Measurements from ENCODE around the gene SETD5.
A peak's percentile ranks its signal among the peaks of the same experiment; 100 is the strongest.

SETD5 gene, protein sequence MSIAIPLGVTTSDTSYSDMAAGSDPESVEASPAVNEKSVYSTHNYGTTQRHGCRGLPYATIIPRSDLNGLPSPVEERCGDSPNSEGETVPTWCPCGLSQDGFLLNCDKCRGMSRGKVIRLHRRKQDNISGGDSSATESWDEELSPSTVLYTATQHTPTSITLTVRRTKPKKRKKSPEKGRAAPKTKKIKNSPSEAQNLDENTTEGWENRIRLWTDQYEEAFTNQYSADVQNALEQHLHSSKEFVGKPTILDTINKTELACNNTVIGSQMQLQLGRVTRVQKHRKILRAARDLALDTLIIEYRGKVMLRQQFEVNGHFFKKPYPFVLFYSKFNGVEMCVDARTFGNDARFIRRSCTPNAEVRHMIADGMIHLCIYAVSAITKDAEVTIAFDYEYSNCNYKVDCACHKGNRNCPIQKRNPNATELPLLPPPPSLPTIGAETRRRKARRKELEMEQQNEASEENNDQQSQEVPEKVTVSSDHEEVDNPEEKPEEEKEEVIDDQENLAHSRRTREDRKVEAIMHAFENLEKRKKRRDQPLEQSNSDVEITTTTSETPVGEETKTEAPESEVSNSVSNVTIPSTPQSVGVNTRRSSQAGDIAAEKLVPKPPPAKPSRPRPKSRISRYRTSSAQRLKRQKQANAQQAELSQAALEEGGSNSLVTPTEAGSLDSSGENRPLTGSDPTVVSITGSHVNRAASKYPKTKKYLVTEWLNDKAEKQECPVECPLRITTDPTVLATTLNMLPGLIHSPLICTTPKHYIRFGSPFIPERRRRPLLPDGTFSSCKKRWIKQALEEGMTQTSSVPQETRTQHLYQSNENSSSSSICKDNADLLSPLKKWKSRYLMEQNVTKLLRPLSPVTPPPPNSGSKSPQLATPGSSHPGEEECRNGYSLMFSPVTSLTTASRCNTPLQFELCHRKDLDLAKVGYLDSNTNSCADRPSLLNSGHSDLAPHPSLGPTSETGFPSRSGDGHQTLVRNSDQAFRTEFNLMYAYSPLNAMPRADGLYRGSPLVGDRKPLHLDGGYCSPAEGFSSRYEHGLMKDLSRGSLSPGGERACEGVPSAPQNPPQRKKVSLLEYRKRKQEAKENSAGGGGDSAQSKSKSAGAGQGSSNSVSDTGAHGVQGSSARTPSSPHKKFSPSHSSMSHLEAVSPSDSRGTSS (N-terminal part only)

GRCh38 chr3:9397332-9397905 lies at the start of gene SETD5:
TSS of gene SETD5 (plus strand) at chr3:9397615. CDS start at chr3:9428939, 31,324 bp downstream.
- peak; percentile 99 to 100 for DNase-seq (ENCODE audit: low read depth in 1 of 2, low spot score in 1 of 2)

DNA sequence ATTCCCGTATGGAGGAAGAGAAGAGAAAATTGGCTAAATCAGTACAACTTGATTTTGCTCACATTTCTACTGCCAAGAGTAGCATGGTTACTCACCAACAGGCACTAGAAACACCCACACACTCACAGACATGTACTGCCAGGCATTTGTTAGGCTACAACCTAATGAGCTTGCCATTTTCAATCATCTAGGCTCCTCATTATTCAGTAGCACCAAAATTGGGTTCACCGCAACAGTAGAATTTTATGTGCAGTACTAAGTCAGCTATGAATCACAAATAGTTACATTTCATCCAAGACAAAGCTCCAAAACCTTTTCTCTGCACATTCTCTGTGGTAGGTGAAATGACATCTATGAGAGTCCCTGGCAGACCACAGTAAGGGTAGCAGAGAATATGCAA lies 49.5 kb upstream of the SETD5 start:
- DNase-seq (ENCODE audit: low read depth in 1 of 2, low spot score in 1 of 2) = no peak

DNA sequence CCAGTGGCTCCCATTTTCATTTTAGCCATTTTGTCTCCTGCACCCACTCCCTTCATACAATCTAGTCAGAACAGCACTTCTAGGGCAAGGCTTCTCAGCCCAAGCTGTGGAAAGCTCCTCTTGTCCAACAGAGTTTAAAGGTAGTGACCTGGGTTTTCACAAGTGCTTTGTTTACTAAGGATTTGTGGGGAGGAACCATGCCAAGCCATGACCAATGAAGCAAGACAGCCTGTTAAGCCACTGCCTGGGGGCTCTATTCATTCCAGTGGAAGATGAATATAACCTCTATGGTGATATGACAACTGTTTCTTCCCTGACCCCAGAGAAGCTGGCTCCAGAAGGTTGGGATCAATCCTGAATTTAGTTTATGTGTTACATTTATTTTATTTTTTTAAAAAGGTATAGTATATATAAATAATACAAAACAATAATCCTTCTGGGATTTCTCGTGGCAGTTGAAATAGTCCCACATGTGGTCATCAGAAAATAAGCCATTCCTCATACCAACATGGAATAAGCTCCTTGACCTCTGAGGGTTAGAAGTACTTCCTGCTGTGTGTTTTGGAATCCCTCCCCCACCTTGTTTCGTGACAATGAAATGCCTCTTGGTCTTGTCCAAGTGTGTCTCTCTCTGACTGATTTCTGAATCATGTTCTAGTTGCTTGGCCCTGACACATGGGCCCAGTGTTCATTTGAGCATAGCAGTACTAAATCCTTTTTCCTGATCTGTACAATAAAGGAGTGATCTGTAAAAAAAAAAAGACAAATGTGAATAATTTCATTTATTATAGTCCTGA lies 47.9 kb upstream of the SETD5 start:
- no peak for DNase-seq (ENCODE audit: low read depth in 1 of 2, low spot score in 1 of 2)

DNA sequence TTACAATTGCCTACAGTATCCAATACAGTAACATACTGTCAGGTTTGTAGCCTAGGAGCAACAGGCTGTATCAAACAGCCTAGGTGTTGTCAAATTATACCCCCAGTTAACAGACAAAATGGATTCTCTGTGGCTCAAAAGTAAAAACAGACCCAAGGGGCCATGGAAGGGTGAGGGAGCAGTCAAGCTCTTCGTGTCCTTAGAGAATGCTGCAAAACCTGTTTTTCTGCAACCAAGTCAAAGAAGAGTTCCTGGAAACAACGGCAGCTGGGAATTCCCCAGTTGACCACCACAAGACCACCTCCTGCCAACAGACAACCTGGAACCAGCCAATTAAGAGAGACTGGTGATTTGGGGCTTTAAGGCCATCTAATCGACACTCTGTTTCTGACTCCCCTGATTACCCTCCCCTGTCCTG lies 45.7 kb upstream of the SETD5 start:
- no peak for DNase-seq (ENCODE audit: low read depth in 1 of 2, low spot score in 1 of 2)

GRCh38 chr3:9352917-9353752 lies 44.3 kb upstream of the SETD5 start:
- peak; percentile 11 to 28 for DNase-seq (ENCODE audit: low read depth in 1 of 2, low spot score in 1 of 2)

- DNase-seq (ENCODE audit: low read depth in 1 of 2, low spot score in 1 of 2) = no peak
Observed at GRCh38 chr3:9361691-9362388, 35.6 kb upstream of the SETD5 start.

DNA sequence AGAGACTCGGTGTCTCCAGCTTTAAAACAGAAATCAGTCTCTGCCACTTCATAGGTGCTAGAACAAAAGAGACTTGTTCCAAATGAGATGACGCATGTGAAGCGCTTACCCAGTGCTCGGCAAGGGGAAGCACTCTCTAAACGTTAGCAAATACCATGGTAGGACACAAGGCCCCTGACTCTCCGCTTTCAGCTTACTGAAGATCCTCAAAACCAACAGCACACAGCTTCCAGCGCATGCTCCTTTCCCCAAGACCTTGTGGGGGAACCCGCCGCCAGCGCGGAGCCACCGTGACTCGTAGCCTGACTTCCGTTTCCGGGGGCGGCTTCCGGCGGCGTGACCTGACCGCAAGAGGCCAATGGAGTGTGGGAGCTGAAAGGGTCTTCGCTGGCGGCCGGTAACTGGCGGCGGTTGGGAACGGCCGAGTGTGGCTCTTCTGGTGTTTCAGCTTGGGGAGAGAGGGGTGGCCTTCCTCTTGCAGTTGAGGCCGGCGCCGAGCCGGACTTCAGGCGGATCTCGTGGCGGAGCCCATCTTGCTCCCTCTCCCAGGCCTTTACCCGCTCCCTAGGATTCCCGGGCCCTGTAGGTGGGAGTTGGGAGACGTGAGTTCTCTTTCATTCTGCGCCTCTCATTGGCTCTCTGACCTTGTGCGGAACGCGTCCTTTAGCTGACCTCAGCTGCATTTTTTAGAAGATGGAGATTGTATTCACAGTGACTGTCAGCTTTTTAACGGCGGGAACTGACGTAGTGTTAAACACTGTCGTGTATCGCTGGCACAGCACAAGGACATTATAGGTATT lies 34.5 kb upstream of the SETD5 start, which contains the start of gene THUMPD3:
Gene THUMPD3, plus strand, starts transcription at position 324 of the 800 bp plus-strand sequence. CDS start 2,015 bp downstream, outside the sequence.
- DNase-seq (ENCODE audit: low read depth in 1 of 2, low spot score in 1 of 2) = peak; percentile 79 to 88

- DNase-seq (ENCODE audit: low read depth in 1 of 2, low spot score in 1 of 2) = no peak
Observed at GRCh38 chr3:9369508-9369907, 27.9 kb upstream of the SETD5 start.

DNA sequence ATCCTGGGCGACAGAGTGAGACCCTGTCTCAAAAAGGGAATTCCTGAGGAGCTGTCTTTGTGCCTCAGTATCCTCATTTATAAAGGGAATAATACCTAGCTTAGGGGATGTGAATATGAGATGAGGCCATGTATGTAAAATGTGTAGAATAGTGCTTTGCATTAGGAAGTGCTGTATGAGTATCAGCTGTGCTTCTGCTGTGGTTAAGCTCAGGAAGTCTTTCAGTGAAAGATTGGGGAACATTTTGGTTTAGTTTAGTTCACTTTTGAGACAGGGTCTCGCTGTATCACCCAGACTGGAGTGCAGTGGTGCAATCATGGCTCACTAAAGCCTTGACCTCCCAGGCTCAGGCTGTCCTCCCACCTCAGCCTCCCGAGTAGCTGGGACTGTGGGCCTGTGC lies 23.9 kb upstream of the SETD5 start:
- no peak for DNase-seq (ENCODE audit: low read depth in 1 of 2, low spot score in 1 of 2)

DNA sequence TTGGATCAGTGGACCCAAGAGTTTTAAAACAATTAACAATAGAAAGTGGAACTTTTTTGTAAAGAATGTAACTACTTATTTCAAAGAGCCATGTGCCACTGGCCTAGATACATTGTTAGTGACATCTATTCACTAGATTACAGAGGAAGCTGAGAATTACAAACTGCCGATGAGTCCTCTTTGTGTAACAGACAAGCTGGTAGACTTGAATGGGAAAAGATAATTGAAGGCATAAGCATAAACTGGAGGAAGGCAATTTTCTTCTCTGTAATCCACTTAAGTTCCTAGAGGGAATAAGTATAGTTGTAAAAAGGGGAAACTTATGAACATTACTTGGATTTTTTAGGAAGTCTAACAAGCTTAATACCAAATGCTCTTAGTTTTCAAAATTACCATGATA lies 19.4 kb upstream of the SETD5 start:
- no peak for DNase-seq (ENCODE audit: low read depth in 1 of 2, low spot score in 1 of 2)

GRCh38 chr3:9379327-9379726 lies 18.1 kb upstream of the SETD5 start:
- DNase-seq (ENCODE audit: low read depth in 1 of 2, low spot score in 1 of 2) = no peak

DNA sequence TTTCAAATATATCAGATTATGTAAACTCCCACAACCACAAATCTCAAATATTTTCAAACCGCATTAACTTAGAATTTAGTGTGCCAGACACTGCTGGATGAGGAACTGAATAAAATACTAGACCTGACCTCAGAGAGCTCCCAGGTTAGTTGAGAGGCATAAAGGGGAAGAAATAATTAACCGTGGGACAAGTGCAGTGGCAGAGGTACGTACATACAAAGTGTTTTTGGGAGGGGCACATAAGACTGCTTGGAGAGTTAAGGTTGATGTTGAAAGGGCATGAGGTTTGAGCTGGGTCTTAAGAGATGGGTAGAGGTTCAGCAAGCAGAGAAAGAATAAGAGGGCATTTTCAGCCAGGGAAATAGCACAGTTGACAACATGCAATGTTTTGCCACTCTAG lies 17.4 kb upstream of the SETD5 start:
- no peak for DNase-seq (ENCODE audit: low read depth in 1 of 2, low spot score in 1 of 2)

DNA sequence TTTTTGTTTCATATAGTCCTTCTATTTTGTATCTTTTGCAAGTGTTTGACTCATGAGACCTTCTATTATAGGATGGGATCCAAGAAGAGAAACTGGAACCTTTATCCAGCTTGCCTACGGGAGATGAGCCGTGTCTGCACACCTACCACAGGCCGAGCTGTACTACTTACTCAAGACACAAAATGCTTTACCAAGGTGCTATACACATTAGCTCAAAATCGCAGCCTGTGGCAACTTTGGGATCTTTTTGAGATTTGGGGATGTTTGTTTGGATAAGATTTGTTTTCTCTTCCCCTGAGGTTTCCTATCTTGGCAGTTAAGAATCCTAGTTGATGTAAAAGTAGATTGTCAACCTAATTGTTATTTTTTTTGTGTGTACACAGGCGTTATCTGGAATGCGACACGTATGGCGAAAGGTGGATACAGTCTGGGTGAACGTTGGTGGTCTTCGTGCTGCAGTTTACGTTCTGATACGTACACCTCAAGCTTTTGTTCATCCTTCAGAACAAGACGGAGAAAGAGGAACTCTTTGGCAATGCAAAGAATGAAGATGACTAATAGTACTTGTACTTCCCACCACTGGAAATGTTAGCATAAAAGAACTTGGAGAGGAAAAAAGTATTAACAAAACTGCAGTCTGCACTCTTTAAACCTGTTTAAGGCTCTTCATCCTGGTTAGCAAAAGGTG lies 13.1 kb upstream of the SETD5 start:
- DNase-seq (ENCODE audit: low read depth in 1 of 2, low spot score in 1 of 2) = no peak

- no peak for DNase-seq (ENCODE audit: low read depth in 1 of 2, low spot score in 1 of 2)
Observed at GRCh38 chr3:9385187-9386077, 12.0 kb upstream of the SETD5 start.

DNA sequence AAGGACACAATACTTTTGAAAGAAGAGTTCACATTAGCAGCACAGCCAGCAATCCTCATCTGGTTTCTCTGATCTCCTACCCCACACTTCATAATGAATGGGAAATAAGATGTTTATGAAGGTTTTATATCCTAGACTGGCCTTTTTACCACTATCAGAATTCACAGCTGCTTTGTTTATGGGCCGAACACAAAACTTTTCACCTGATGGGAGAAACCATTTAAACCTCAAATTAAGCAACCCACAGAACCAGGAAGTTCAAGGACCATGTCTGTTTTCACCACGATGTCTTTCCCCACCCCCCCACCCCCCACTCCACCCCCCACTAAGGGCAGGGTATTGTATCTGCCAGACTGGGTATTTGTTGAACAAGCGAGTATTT lies 11.3 kb upstream of the SETD5 start:
- no peak for DNase-seq (ENCODE audit: low read depth in 1 of 2, low spot score in 1 of 2)

Data from stimulated activated CD4-positive, alpha-beta T cell treated with anti-CD3 and anti-CD28 coated beads, Interleukin-15, amount 100 ng/mL, for 1 hour (primary cell).